NCI-H510A treated with DMSO at 0.1 percent for 48 hours (cell line): ENCODE measurements around the gene C9orf72.
"Not testable (repeated sequence)": the region's sequence is repeated elsewhere in the genome, so short reads cannot be mapped to it uniquely, and the experiment has no call there.

Experiments used
- DNase-seq: peaks from one replicate; lab custom pipeline; 2025; lab: John Stamatoyannopoulos, UW

Gene C9orf72

DNA sequence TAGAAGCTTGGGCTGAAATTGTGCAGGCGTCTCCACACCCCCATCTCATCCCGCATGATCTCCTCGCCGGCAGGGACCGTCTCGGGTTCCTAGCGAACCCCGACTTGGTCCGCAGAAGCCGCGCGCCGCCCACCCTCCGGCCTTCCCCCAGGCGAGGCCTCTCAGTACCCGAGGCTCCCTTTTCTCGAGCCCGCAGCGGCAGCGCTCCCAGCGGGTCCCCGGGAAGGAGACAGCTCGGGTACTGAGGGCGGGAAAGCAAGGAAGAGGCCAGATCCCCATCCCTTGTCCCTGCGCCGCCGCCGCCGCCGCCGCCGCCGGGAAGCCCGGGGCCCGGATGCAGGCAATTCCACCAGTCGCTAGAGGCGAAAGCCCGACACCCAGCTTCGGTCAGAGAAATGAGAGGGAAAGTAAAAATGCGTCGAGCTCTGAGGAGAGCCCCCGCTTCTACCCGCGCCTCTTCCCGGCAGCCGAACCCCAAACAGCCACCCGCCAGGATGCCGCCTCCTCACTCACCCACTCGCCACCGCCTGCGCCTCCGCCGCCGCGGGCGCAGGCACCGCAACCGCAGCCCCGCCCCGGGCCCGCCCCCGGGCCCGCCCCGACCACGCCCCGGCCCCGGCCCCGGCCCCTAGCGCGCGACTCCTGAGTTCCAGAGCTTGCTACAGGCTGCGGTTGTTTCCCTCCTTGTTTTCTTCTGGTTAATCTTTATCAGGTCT is at the start of gene C9orf72:
Gene C9orf72, minus strand, starts transcription at position 564 of the 716 bp plus-strand sequence. CDS start 6,361 bp downstream, outside the sequence.
- no peak for DNase-seq

DNA sequence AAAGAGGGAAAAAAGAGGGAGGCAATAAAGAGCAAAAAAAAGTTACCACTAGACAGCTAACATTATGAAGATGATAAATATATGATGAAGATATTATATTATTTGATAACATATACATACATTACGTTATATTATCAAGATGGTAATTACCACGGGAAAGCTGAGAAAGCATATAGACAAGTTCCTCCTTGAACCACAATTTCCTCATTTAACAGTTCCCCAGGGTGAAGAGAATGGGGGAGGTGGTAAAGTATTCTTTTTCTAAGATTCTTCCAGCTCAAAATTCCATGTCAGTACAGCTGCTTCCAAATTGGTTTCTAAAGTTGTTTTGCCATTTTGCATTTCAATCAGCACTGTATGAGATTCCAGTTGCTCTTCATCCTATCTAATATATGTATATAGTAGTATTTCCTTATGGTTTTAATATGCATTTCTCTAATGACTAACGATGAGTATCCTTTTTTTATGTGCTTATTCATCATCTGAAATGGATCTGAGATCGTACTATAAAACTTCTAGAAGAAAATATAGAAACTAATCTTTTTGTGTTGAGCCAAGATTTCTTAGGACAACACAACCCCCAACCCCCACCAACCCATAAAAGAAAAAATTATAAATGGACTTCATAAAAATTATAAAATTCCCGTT is 49.5 kb upstream of the C9orf72 start:
- DNase-seq, result no peak

DNA sequence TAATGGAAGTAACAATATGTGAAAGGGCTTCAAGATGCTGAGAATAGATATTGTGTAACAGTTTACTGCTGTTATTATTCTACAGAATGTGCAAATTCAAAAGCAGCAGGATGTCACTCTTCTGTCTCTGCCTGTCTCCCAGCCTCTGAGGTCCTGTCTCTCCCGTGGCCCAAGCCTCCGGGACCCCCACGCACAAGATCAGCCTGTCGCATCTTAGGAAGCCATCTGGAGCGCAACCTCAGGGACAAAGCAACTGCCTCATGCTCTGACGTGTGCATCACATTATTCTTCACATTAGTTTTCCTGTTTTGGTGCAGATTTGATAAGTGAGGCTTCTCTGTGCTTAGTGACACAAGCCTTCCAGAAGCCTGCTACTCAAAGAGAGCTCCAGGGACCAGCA is 46.5 kb upstream of the C9orf72 start:
- DNase-seq, result no peak

- no peak for DNase-seq
Observed at GRCh38 chr9:27618066-27618465, 44.8 kb upstream of the C9orf72 start.

GRCh38 chr9:27614551-27614950 is 41.3 kb upstream of the C9orf72 start:
- no peak for DNase-seq

DNA sequence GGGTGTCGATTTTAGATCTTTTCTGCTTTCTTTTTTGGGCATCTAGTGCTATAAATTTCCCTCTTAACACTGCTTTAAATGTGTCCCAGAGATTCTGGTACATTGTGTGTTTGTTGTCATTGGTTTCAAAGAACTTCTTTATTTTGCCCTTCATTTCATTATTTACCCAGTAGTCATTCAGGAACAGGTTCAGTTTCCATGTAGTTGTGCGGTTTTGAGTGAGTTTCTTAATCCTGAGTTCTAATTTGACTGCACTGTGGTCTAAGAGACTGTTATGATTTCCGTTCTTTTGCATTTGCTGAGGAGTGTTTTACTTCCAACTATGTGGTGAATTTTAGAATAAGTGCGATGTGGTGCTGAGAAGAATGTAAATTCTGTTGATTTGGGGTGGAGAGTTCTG is 38.8 kb upstream of the C9orf72 start:
- not testable (repeated sequence) for DNase-seq

GRCh38 chr9:27610622-27611021 is 37.3 kb upstream of the C9orf72 start:
- no peak for DNase-seq

DNA sequence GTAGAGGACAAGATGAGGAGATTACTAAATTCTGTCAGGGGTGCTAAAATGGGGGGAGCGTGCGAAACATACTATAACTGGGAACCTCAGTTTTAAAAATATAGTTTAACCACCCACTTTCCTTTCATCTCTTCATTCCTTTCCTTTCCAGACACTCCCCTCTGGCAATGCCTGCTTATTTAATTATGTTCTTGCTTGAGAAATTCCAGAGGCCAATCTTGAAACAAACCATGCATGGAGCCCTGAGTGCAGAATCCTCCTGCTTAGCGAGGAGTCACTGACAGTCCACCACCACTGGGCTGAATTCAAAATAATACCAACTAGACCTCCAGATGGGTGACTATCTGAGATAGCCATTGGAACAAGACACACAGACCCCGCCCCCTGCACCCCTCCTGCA is 29.7 kb upstream of the C9orf72 start:
- no peak for DNase-seq

DNA sequence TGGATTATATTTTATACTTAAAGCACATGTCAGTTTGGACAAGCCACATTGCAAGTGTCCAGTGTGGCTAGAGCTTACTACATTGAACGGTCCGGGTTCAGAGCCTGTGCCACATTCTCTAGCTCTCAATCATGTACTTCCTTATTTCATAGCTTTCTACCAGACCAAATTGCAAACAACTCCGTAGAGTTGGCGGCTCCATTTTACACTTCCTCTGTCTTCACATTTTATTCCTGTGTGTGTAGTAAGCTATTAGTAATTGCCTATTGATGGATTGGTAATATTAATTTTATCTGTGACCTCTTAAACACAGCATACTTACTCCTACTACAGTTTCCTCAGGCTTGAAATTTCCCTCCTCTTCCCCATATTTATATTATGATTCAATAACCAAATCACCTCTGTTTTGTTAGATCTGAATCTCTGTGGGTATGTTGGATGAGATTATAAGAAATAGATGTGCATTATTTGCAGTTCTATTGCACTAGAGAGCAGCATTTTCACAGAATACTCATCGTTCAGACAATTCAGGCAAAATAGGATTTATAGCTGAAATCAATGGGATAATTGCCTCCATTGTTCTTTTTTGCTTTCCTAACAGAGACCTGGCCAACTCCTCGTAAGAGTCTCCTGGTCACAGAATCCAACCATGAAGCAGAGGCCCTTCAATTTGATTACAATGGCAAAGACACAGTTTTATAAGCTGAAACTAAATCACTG is 29.0 kb upstream of the C9orf72 start:
- no peak for DNase-seq

GRCh38 chr9:27601396-27601795 is 28.1 kb upstream of the C9orf72 start:
- DNase-seq, result no peak

GRCh38 chr9:27600256-27600655 is 27.0 kb upstream of the C9orf72 start:
- no peak for DNase-seq

- no peak for DNase-seq
Observed at GRCh38 chr9:27599870-27600238, 26.6 kb upstream of the C9orf72 start.

- no peak for DNase-seq
Observed at GRCh38 chr9:27599102-27599869, 26.0 kb upstream of the C9orf72 start.

GRCh38 chr9:27595733-27596132 is 22.5 kb upstream of the C9orf72 start:
- DNase-seq, result no peak

DNA sequence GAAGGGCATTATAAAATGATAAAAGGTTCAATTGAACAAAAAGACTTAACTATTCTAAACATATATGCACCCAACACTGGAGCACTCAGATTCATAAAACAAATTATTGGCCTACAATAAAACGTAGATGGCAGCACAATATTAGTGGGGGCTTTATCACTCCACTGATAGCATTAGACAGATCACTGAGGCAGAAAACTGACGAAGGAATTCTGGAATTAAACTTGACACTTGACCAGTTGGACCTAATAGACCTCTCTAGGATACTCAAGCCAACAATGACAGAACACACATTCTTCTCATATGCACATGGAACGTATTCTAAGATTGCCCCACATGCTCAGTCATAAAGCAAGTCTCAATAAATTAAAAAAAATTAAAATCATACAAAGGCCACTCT is 18.4 kb upstream of the C9orf72 start:
- no peak for DNase-seq

DNA sequence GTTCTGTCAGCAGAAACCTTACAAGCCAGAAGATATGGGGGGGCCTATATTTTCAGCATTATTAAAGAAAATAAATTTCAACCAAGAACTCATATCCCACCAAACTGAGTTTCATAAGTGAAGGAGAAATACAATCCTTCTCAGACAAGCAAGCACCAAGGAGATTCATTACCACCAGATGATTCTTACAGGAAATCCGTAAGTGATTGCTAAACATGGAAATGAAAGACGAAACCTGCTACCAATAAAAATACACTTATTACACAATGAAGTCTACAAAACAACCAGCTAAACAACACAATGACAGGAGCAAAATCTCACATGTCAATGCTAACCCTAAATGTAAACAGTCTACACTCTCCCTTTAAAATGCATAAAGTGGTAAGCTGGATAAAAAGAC is 17.8 kb upstream of the C9orf72 start:
- DNase-seq, result no peak

DNA sequence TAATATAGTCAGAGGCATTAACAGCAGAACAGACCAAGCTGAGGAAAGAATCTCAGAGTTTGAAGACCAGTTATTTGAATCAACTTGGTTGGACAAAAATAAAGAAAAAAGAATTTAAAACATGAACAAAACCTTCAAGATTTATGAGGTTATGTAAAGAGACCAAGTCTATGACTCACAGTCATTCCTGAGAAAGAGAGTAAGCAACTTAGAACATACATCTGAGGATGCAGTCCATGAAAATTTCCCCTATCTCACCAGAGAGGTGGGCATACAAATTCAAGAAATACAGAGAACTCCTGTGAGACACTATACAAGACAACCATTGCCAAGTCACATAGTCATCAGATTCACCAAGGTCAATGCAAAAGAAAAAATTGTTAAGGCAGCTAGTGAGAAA is 17.4 kb upstream of the C9orf72 start:
- no peak for DNase-seq

DNA sequence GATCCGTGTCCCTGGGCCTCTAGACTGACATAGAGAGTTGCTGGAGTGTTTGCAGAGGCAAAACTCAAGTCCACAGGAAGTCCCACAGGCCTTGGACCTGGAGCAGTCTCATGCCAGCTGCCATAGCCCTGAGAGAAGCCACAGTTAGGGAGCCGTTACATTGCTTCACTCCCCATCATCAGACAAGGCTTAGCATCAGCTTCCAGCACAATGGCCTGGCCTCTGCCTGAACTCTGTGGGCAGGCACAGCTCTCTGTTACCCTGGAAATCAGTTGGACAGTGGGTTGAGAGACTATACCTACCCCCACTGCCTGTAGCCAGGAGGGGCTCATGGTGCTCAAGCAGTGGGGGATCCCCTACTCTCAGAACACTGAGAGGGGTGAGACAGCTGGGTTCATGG is 16.2 kb upstream of the C9orf72 start:
- DNase-seq, result no peak

GRCh38 chr9:27586304-27586703 is 13.0 kb upstream of the C9orf72 start:
- no peak for DNase-seq

GRCh38 chr9:27584931-27585330 is 11.7 kb upstream of the C9orf72 start:
- no peak for DNase-seq

GRCh38 chr9:27582794-27583193 is 9.5 kb upstream of the C9orf72 start:
- no peak for DNase-seq

- DNase-seq, result no peak
Observed at GRCh38 chr9:27581826-27582225, 8.5 kb upstream of the C9orf72 start.
